GM12891 (cell line): ENCODE measurements around the gene PGAM2.

Experiments used
- PAX5 ChIP-seq: IDR thresholded peaks from 2 replicates; pipeline ENCODE4 v1.6.1; 2011; ENCODE audit warnings: low read length, moderate library complexity, mild to moderate bottlenecking; ENCODE audit not compliant: insufficient read depth, severe bottlenecking
- POLR2A ChIP-seq: IDR thresholded peaks from 2 replicates; pipeline ENCODE4 v1.6.1; 2011; ENCODE audit warnings: low read depth, low read length, control low read depth
- POLR2AphosphoS5 ChIP-seq: IDR thresholded peaks from 2 replicates; pipeline ENCODE4 v1.6.1; 2011; ENCODE audit warnings: low read depth, low read length, control low read depth
- POU2F2 ChIP-seq: IDR thresholded peaks from 2 replicates; pipeline ENCODE4 v1.6.1; 2011; ENCODE audit warnings: low read depth, mild to moderate bottlenecking, control low read depth, low read length, moderate library complexity

GRCh38 chr7:44102846-44103565 lies 37.6 kb upstream of the PGAM2 start:
- no peak for TF ChIP-seq POLR2A
- TF ChIP-seq POLR2AphosphoS5, result no peak
- TF ChIP-seq PAX5, result no peak
- no peak for TF ChIP-seq POU2F2
